GM18861 (cell line): ENCODE results near the gene NARF.

Experiments used
- ATAC-seq: cut with Tn5 transposase; IDR thresholded peaks from one replicate; pipeline ENCODE4 v1.9.1; 2021; ENCODE audit not compliant: unreplicated experiment

NARF gene

GRCh38 chr17:82433560-82434215, 24.9 kb upstream of the NARF start:
- ATAC-seq: no peak

GRCh38 chr17:82434216-82434565, 24.4 kb upstream of the NARF start:
- no peak for ATAC-seq

- ATAC-seq: no peak
These were observed 23.4 kb upstream of the NARF start for GRCh38 chr17:82435103-82435502.

GRCh38 chr17:82435601-82436583, 22.6 kb upstream of the NARF start:
- ATAC-seq: no peak

GRCh38 chr17:82436601-82437324, 21.8 kb upstream of the NARF start:
- no peak for ATAC-seq

GRCh38 chr17:82437325-82437668, 21.2 kb upstream of the NARF start:
- ATAC-seq: no peak

- no peak for ATAC-seq
These were observed 19.9 kb upstream of the NARF start for GRCh38 chr17:82438401-82439193.

- no peak for ATAC-seq
These were observed 19.2 kb upstream of the NARF start for GRCh38 chr17:82439194-82439828.

GRCh38 chr17:82439829-82440365, 18.6 kb upstream of the NARF start:
- no peak for ATAC-seq

GRCh38 chr17:82440469-82440981, 18.0 kb upstream of the NARF start:
- ATAC-seq: no peak

GRCh38 chr17:82440991-82441627, 17.4 kb upstream of the NARF start:
- no peak for ATAC-seq

GRCh38 chr17:82441691-82442487, 16.7 kb upstream of the NARF start:
- ATAC-seq: no peak

- ATAC-seq: no peak
These were observed 15.7 kb upstream of the NARF start for GRCh38 chr17:82442643-82443464.

- no peak for ATAC-seq
These were observed 14.9 kb upstream of the NARF start for GRCh38 chr17:82443465-82444283.

GRCh38 chr17:82444284-82444893, 14.2 kb upstream of the NARF start:
- ATAC-seq: no peak

GRCh38 chr17:82444941-82445521, 13.5 kb upstream of the NARF start:
- ATAC-seq: no peak
